Osteocyte (in vitro differentiated cells): ENCODE results near the gene PPM1F. TPM values are rescaled to one million over a fixed set of nuclear protein-coding genes. Genes with fewer than 3 reads are reported as not detected.

ENCODE experiments used
- DNase-seq: peaks from one replicate; pipeline ENCODE4 v3.0.0; 2021; ENCODE audit warnings: mixed read lengths; ENCODE audit not compliant: unreplicated experiment; ENCODE audit errors: extremely low spot score
- H3K27ac Mint-ChIP-seq: one replicate; pipeline ENCODE4 v1.8.0; 2021; ENCODE audit warnings: mild to moderate bottlenecking, mixed read lengths; ENCODE audit not compliant: unreplicated experiment
- H3K27me3 Mint-ChIP-seq: one replicate; pipeline ENCODE4 v1.8.0; 2021; ENCODE audit warnings: mixed read lengths; ENCODE audit not compliant: unreplicated experiment
- H3K36me3 Mint-ChIP-seq: one replicate; pipeline ENCODE4 v1.8.0; 2021; ENCODE audit warnings: mixed read lengths; ENCODE audit not compliant: unreplicated experiment
- H3K4me1 Mint-ChIP-seq: one replicate; pipeline ENCODE4 v1.8.0; 2021; ENCODE audit warnings: mixed read lengths; ENCODE audit not compliant: unreplicated experiment
- H3K4me3 Mint-ChIP-seq: one replicate; pipeline ENCODE4 v1.8.0; 2021; ENCODE audit warnings: mild to moderate bottlenecking, moderate library complexity, mixed read lengths; ENCODE audit not compliant: unreplicated experiment
- H3K9me3 Mint-ChIP-seq: one replicate; pipeline ENCODE4 v1.8.0; 2021; ENCODE audit warnings: mixed read lengths; ENCODE audit not compliant: unreplicated experiment
- CTCF ChIP-seq: fragments of 200-600 bp; sonication (generic); IDR thresholded peaks from 2 replicates; pipeline ENCODE4 v1.5.0; 2021; ENCODE audit warnings: antibody characterized with exemption, mild to moderate bottlenecking, moderate library complexity
- long read RNA-seq: library from polyadenylated mRNA; unstranded; transcript quantifications from one replicate; pipeline ENCODE4 v2.0.0, GENCODE V29; 2021
- total RNA-seq: library from RNA; stranded (reverse); gene quantifications from 2 replicates; pipeline ENCODE4 v1.2.1, GENCODE V29; 2021

Gene PPM1F
- total RNA-seq: 37.6 and 40.2 TPM in 2 replicates
- long read RNA-seq, full-length matches to known transcripts: 5 of 14 reads
- long read RNA-seq, partial matches to known transcripts: 0 of 14 reads
- long read RNA-seq, other reads (novel, unspliced or antisense): 9 of 14 reads

DNA sequence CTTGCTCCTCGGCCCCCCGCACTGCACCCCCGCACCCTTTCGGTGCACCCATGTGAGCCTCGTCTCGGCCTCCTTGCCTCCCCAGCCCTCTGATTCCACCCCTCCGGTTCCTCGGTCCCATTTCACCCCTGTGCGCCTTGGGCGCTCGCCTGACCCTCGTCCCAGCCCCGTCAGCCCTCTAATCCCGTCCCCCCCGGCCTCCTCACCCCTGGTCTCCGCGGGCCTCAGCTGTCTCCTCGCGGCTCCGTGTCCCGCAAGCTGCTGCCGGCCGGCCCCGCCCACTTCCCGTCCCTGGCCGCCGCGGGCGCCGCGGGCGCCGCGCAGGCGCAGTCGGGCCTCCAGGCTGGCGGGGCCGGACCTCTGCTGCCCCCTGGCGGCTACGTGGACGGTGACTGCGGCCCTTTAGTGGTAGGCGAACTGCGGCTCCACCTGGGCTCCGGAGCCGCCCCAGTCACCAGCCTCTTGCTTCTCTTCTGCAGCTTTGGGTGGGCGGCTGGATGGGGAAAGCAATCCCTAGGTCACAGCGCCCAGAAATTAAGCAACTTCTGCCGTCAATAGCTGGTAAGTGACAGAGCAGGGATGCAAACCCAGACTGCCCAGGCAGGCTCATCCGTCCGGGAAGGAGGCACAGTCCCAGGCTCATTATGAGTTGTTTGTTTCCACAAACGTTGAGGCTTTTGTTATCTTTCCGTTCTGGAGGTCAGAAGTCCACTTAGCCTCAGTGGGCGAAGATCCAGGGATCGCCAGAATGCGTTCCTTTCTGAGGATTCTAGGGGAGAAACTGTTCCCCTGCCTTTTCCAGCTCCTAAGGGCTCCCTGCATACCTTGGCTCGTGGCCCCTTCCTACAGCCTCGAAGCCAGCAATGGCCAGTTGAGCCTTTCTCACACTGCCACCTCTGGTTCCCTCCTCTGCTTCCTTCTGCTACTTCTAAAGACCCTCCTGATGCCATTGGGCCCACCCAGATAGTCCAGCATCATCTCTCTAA, at the start of gene PPM1F:
PPM1F (minus strand) TSS at position 263 of the 986 bp plus-strand sequence. CDS start 6,800 bp downstream, outside the sequence.
- Mint-ChIP-seq H3K36me3 (no peaks in the 10 kb centered on the region), H3K27ac (peak within 1 kb of the TSS; percentile 34), H3K4me3 (peak within 1 kb of the TSS; percentile 86), H3K4me1 (peaks cover 15% of the 10 kb centered on the region), H3K27me3 (no peaks in the 10 kb centered on the region), H3K9me3 (no peaks in the 10 kb centered on the region)
- peak; percentile 97 for DNase-seq
- peak; percentile 85 for TF ChIP-seq CTCF

- DNase-seq: no peak
- Mint-ChIP-seq H3K4me1 (no peaks in the 10 kb centered on the region), H3K27me3 (peaks cover 60% of the 10 kb centered on the region), H3K4me3 (no peak overlapping the region), H3K36me3 (no peaks in the 10 kb centered on the region), H3K27ac (no peak overlapping the region), H3K9me3 (no peaks in the 10 kb centered on the region)
- TF ChIP-seq CTCF: no peak
Observed at GRCh38 chr22:22001664-22002525, 49.2 kb upstream of the PPM1F start.

- no peak overlapping the region for H3K27ac Mint-ChIP-seq
- H3K4me3 Mint-ChIP-seq: no peak overlapping the region
- peaks cover 74% of the 10 kb centered on the region for H3K27me3 Mint-ChIP-seq
- H3K36me3 Mint-ChIP-seq: no peaks in the 10 kb centered on the region
- no peaks in the 10 kb centered on the region for H3K9me3 Mint-ChIP-seq
- no peak for DNase-seq
- no peak for TF ChIP-seq CTCF
- no peaks in the 10 kb centered on the region for H3K4me1 Mint-ChIP-seq
Observed at GRCh38 chr22:21998595-21999247, 46.1 kb upstream of the PPM1F start.

GRCh38 chr22:21996175-21996720, 43.6 kb upstream of the PPM1F start:
- peaks cover 57% of the 10 kb centered on the region for H3K27me3 Mint-ChIP-seq
- no peak for DNase-seq
- no peaks in the 10 kb centered on the region for H3K36me3 Mint-ChIP-seq
- H3K4me1 Mint-ChIP-seq: no peaks in the 10 kb centered on the region
- no peak overlapping the region for H3K4me3 Mint-ChIP-seq
- H3K9me3 Mint-ChIP-seq: no peaks in the 10 kb centered on the region
- no peak overlapping the region for H3K27ac Mint-ChIP-seq
- no peak for TF ChIP-seq CTCF
